Measurements from ENCODE around the gene SULF2.

Gene SULF2

GRCh38 chr20:47789081-47789763 is 3.9 kb upstream of the SULF2 start:
- DNase-seq (ENCODE audit: low read depth, low spot score) = no peak
- no peak overlapping the region for H3K4me3 ChIP-seq (ENCODE audit: low read length)

GRCh38 chr20:47788741-47789080 is 3.4 kb upstream of the SULF2 start:
- DNase-seq (ENCODE audit: low read depth, low spot score) = no peak
- H3K4me3 ChIP-seq (ENCODE audit: low read length) = no peak overlapping the region

- no peak for DNase-seq (ENCODE audit: low read depth, low spot score)
- H3K4me3 ChIP-seq (ENCODE audit: low read length) = no peak overlapping the region
These were observed 1.5 kb upstream of the SULF2 start for GRCh38 chr20:47786765-47787107.

- no peak overlapping the region for H3K4me3 ChIP-seq (ENCODE audit: low read length)
- no peak for DNase-seq (ENCODE audit: low read depth, low spot score)
These were observed 828 bp upstream of the SULF2 start for GRCh38 chr20:47785854-47786764.

GRCh38 chr20:47784599-47785310 is 526 bp downstream of the SULF2 start:
- H3K4me3 ChIP-seq (ENCODE audit: low read length) = no peak overlapping the region
- no peak for DNase-seq (ENCODE audit: low read depth, low spot score)

- DNase-seq (ENCODE audit: low read depth, low spot score) = no peak
- H3K4me3 ChIP-seq (ENCODE audit: low read length) = no peak overlapping the region
These were observed 1.3 kb downstream of the SULF2 start for GRCh38 chr20:47783828-47784598.

GRCh38 chr20:47782920-47783552 is 2.2 kb downstream of the SULF2 start:
- H3K4me3 ChIP-seq (ENCODE audit: low read length) = no peak overlapping the region
- no peak for DNase-seq (ENCODE audit: low read depth, low spot score)

GRCh38 chr20:47782076-47782475 is 3.2 kb downstream of the SULF2 start:
- H3K4me3 ChIP-seq (ENCODE audit: low read length) = no peak overlapping the region
- no peak for DNase-seq (ENCODE audit: low read depth, low spot score)

- H3K4me3 ChIP-seq (ENCODE audit: low read length) = no peak overlapping the region
- DNase-seq (ENCODE audit: low read depth, low spot score) = no peak
These were observed 3.6 kb downstream of the SULF2 start for GRCh38 chr20:47781632-47782031.

GRCh38 chr20:47780720-47781389 is 4.4 kb downstream of the SULF2 start:
- no peak overlapping the region for H3K4me3 ChIP-seq (ENCODE audit: low read length)
- no peak for DNase-seq (ENCODE audit: low read depth, low spot score)

GRCh38 chr20:47778398-47779354 is 6.6 kb downstream of the SULF2 start:
- H3K4me3 ChIP-seq (ENCODE audit: low read length) = no peak overlapping the region
- DNase-seq (ENCODE audit: low read depth, low spot score) = no peak

GRCh38 chr20:47777220-47777619 is 8.1 kb downstream of the SULF2 start:
- DNase-seq (ENCODE audit: low read depth, low spot score) = no peak
- H3K4me3 ChIP-seq (ENCODE audit: low read length) = no peak overlapping the region

GRCh38 chr20:47776639-47777038 is 8.6 kb downstream of the SULF2 start:
- H3K4me3 ChIP-seq (ENCODE audit: low read length) = no peak overlapping the region
- DNase-seq (ENCODE audit: low read depth, low spot score) = no peak

- DNase-seq (ENCODE audit: low read depth, low spot score) = no peak
- no peak overlapping the region for H3K4me3 ChIP-seq (ENCODE audit: low read length)
These were observed 9.4 kb downstream of the SULF2 start for GRCh38 chr20:47775841-47776240.

- no peak for DNase-seq (ENCODE audit: low read depth, low spot score)
These were observed 10.2 kb downstream of the SULF2 start for GRCh38 chr20:47775039-47775438.

GRCh38 chr20:47774131-47774777 is 11.0 kb downstream of the SULF2 start:
- no peak overlapping the region for H3K4me3 ChIP-seq (ENCODE audit: low read length)

More at GRCh38 chr20:47775039-47775438, 10.2 kb downstream of the SULF2 start:
- H3K4me3 ChIP-seq (ENCODE audit: low read length) = no peak overlapping the region

GRCh38 chr20:47773371-47773786 is 11.9 kb downstream of the SULF2 start:
- no peak for DNase-seq (ENCODE audit: low read depth, low spot score)
- H3K4me3 ChIP-seq (ENCODE audit: low read length) = no peak overlapping the region

More at GRCh38 chr20:47774131-47774777, 11.0 kb downstream of the SULF2 start:
- no peak for DNase-seq (ENCODE audit: low read depth, low spot score)
